Fibroblast of lung (primary cell): Measurements from ENCODE around the gene TCF12. TPM values are rescaled to one million over a fixed set of nuclear protein-coding genes. Genes with fewer than 3 reads are reported as not detected.
A peak's percentile ranks its signal among the peaks of the same experiment; 100 is the strongest.

Experiments used
- DNase-seq, 2 donors: peaks; one replicate each; pipeline versions ENCODE4 v3.0.0 to v3.0.0-alpha.2; 2010; ENCODE audit warnings: low read depth in 2 of 2
- H2AFZ ChIP-seq: 2 replicates; pipeline ENCODE4 v1.5.1; 2012; ENCODE audit warnings: low read length, control low read depth, inconsistent platforms
- H3K27ac ChIP-seq: 2 replicates; pipeline ENCODE4 v1.5.1; 2011; ENCODE audit warnings: low read length, control low read depth; ENCODE audit not compliant: insufficient read depth
- H3K27me3 ChIP-seq: 2 replicates; pipeline ENCODE4 v1.5.1; 2011; ENCODE audit warnings: mild to moderate bottlenecking, low read length; ENCODE audit not compliant: control insufficient read depth, insufficient read depth
- H3K36me3 ChIP-seq: 2 replicates; pipeline ENCODE4 v1.5.1; 2011; ENCODE audit warnings: low read length; ENCODE audit not compliant: control insufficient read depth, insufficient read depth
- H3K4me1 ChIP-seq: 2 replicates; pipeline ENCODE4 v1.5.1; 2011; ENCODE audit warnings: low read length; ENCODE audit not compliant: control insufficient read depth, insufficient read depth; ENCODE audit errors: extremely low read depth
- H3K4me2 ChIP-seq: 2 replicates; pipeline ENCODE4 v1.5.1; 2011; ENCODE audit warnings: low read length, control low read depth; ENCODE audit not compliant: insufficient read depth; ENCODE audit errors: extremely low read depth
- H3K4me3 ChIP-seq, 4 experiments: fragments of 200-600 bp in 1 of 4; sonication (generic) in 1 of 4; replicated peaks in 1 of 4; 2 replicates each; pipeline ENCODE4 v1.5.1; 2011 to 2016; ENCODE audit warnings: low read length in 4 of 4, low read depth in 3 of 4, mild to moderate bottlenecking in 3 of 4, control low read depth in 2 of 4, inconsistent platforms in 1 of 4, mixed read lengths in 1 of 4; ENCODE audit not compliant: insufficient read depth in 1 of 4; ENCODE audit errors: control extremely low read depth in 1 of 4
- H3K79me2 ChIP-seq: 2 replicates; pipeline ENCODE4 v1.5.1; 2012; ENCODE audit warnings: mild to moderate bottlenecking, low read length, inconsistent platforms; ENCODE audit not compliant: control insufficient read depth, insufficient read depth
- H3K9ac ChIP-seq: 2 replicates; pipeline ENCODE4 v1.5.1; 2011; ENCODE audit warnings: mild to moderate bottlenecking, low read length, control low read depth; ENCODE audit not compliant: insufficient read depth
- H3K9me3 ChIP-seq: 2 replicates; pipeline ENCODE4 v1.5.1; 2012; ENCODE audit warnings: low read depth, low read length; ENCODE audit not compliant: control insufficient read depth, insufficient read depth
- H4K20me1 ChIP-seq: 2 replicates; pipeline ENCODE4 v1.5.1; 2011; ENCODE audit warnings: low read length; ENCODE audit not compliant: control insufficient read depth, insufficient read depth; ENCODE audit errors: extremely low read depth
- EZH2 ChIP-seq: IDR thresholded peaks from 2 replicates; pipeline ENCODE4 v1.5.1; 2012; ENCODE audit warnings: low read length, control low read depth, mild to moderate bottlenecking; ENCODE audit errors: missing control alignments
- polyA plus RNA-seq, 2 donors: library from polyadenylated mRNA; depleted of rRNA in 1 of 2; stranded (reverse) in 1 of 2; unstranded in 1 of 2; fragments of >200 nt; gene quantifications; 2 replicates each; pipeline ENCODE4 v1.2.1, GENCODE V29; 2011 to 2012; ENCODE audit warnings: missing spikeins in 1 of 2
- total RNA-seq: library from RNA; depleted of rRNA; stranded (reverse); fragments of >200 nt; gene quantifications from 2 replicates; pipeline ENCODE4 v1.2.1, GENCODE V29; 2014
- TF ChIP-seq, protein P1 (sequence below), 2 donors: IDR thresholded peaks in 1 of 2; conservative IDR thresholded peaks in 1 of 2; 1 replicate in 1 of 2; 2 replicates in 1 of 2; pipeline ENCODE4 v1.5.1; 2011 to 2012; ENCODE audit warnings: low read length in 2 of 2, control low read depth in 1 of 2, inconsistent platforms in 1 of 2, low read depth in 1 of 2, mild to moderate bottlenecking in 1 of 2

The TCF12 gene
- total and polyA plus RNA-seq, 2 donors (not counting 1 experiment from before 2014, with no cell fraction given) = 105 to 232 TPM

DNA sequence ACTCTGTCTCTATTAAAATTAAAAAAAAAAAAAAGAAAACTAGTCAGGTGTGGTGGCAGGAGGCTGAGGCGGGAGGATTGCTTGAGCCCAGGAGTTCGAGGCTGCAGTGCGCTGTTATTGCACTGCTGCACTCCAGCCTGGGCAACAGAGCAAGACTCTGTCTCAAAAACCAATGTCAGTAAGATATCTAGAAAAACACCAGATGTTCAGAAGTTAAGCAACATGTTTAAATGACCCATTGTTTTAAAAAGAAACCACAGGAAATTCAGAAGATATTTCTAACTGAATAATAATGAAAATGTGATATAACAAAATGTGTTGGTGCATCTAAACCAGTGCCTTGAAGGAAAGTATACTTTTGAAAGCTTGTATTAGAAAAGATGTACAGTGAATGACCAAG lies 254.5 kb downstream of the TCF12 start:
- Histone ChIP-seq H3K27ac (no peak overlapping the region), H3K9ac (no peak overlapping the region), H3K27me3 (no peaks in the 10 kb centered on the region), H3K36me3 (peaks cover 2% of the 10 kb centered on the region), H3K4me1 (peaks cover 4% of the 10 kb centered on the region), H2AFZ (no peak overlapping the region), H3K4me2 (no peak overlapping the region), H3K79me2 (no peaks in the 10 kb centered on the region), H4K20me1 (no peaks in the 10 kb centered on the region), H3K4me3 (no peak overlapping the region), H3K9me3 (no peaks in the 10 kb centered on the region)
- DNase-seq = peak; percentile 49 to 57
- TF ChIP-seq EZH2 = no peak
- TF ChIP-seq, protein P1, sequence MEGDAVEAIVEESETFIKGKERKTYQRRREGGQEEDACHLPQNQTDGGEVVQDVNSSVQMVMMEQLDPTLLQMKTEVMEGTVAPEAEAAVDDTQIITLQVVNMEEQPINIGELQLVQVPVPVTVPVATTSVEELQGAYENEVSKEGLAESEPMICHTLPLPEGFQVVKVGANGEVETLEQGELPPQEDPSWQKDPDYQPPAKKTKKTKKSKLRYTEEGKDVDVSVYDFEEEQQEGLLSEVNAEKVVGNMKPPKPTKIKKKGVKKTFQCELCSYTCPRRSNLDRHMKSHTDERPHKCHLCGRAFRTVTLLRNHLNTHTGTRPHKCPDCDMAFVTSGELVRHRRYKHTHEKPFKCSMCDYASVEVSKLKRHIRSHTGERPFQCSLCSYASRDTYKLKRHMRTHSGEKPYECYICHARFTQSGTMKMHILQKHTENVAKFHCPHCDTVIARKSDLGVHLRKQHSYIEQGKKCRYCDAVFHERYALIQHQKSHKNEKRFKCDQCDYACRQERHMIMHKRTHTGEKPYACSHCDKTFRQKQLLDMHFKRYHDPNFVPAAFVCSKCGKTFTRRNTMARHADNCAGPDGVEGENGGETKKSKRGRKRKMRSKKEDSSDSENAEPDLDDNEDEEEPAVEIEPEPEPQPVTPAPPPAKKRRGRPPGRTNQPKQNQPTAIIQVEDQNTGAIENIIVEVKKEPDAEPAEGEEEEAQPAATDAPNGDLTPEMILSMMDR (conservative IDR thresholded peaks at IDR 0.05 in 1 of 2, IDR thresholded peaks at IDR 0.05 in 1 of 2; ENCODE audit: low read depth in 1 of 2, low read length in 2 of 2) = no peak

DNA sequence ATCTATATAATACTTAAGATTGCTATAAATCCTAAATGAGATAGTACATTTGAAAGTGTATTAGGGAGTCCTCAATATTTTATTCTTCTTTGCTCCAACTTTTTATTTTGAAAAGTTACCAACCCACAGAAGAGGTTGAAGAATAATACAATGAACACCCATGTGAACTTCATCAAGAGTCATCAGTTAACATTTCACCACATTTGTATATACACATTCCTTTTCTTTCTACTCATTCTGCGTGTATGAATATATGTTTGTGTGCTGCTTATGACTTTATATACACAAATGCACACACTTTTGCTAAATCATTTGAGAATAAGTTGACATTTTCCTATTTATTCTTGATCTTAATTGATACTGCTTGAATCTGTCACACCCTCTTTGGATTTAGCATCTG lies 264.6 kb downstream of the TCF12 start:
- peaks cover 5% of the 10 kb centered on the region for H3K4me1 ChIP-seq
- no peaks in the 10 kb centered on the region for H3K36me3 ChIP-seq
- H3K4me3 ChIP-seq = no peak overlapping the region
- no peaks in the 10 kb centered on the region for H3K27me3 ChIP-seq
- no peak overlapping the region for H2AFZ ChIP-seq
- H4K20me1 ChIP-seq = no peaks in the 10 kb centered on the region
- DNase-seq = peak; percentile 61 to 69
- no peak overlapping the region for H3K9ac ChIP-seq
- no peaks in the 10 kb centered on the region for H3K9me3 ChIP-seq
- H3K79me2 ChIP-seq = no peaks in the 10 kb centered on the region
- TF ChIP-seq, protein P1 (conservative IDR thresholded peaks at IDR 0.05 in 1 of 2, IDR thresholded peaks at IDR 0.05 in 1 of 2; ENCODE audit: low read depth in 1 of 2, low read length in 2 of 2) = no peak
- TF ChIP-seq EZH2 = no peak
- H3K4me2 ChIP-seq = peak overlapping the region; percentile 61
- peak overlapping the region; percentile 59 for H3K27ac ChIP-seq

DNA sequence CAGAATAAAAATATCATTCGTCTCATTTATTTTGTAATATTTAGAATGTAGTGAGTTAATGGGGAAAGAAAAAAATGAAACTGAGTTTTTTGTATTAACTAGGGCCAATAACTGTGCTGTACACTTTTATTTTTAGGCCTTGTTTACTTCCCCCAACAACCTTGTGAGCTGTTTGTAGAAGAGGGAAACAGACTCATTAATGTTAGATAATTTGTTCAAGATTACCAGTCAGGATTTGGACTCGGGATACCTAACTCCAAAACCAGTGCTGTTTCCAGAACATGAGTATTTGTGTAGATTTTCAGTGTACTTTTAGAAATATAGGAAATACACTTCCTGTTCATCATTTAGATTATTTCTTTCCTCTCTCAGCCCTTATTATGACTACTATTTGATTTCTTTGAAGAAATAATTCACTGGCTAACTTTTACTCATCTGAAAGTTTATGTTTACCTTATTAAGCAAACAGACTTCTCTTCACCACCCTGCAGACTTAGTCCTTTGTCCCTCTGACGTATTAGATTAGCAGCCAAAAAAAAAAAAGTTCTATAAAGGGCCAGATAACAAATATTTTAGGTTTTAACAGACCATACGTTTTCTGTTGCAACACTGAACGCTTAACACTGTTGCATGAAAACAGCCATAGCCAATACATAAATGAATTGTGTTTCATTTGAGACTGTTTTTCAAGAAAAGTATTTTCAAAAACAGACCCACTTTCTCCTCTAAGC lies 265.3 kb downstream of the TCF12 start:
- TF ChIP-seq, protein P1 (conservative IDR thresholded peaks at IDR 0.05 in 1 of 2, IDR thresholded peaks at IDR 0.05 in 1 of 2; ENCODE audit: low read depth in 1 of 2, low read length in 2 of 2) = no peak
- Histone ChIP-seq H4K20me1 (no peaks in the 10 kb centered on the region), H3K4me1 (peaks cover 5% of the 10 kb centered on the region), H2AFZ (no peak overlapping the region), H3K79me2 (no peaks in the 10 kb centered on the region), H3K27ac (peak overlapping the region; percentile 59), H3K36me3 (no peaks in the 10 kb centered on the region), H3K9me3 (no peaks in the 10 kb centered on the region), H3K9ac (no peak overlapping the region), H3K4me3 (peak overlapping the region in 1 of 4 experiments; percentile 5), H3K27me3 (no peaks in the 10 kb centered on the region), H3K4me2 (peak overlapping the region; percentile 61)
- DNase-seq = peak in 1 of 2 donors; percentile 74
